LNCAP (cell line): ENCODE measurements around the gene CRIM1.

Source experiments
- CTCF ChIP-seq: fragments of 450-650 bp; IDR thresholded peaks from 2 replicates; pipeline ENCODE4 v1.5.1; 2017; ENCODE audit warnings: mild to moderate bottlenecking

Gene CRIM1

GRCh38 chr2:36387258-36387916 lies 31.8 kb downstream of the CRIM1 start:
- TF ChIP-seq CTCF: no peak

GRCh38 chr2:36388472-36388871 lies 32.9 kb downstream of the CRIM1 start:
- TF ChIP-seq CTCF: no peak

GRCh38 chr2:36389091-36389564 lies 33.5 kb downstream of the CRIM1 start:
- TF ChIP-seq CTCF: no peak

- no peak for TF ChIP-seq CTCF
Measured at GRCh38 chr2:36389577-36389976, 34.0 kb downstream of the CRIM1 start.

GRCh38 chr2:36392571-36393255 lies 37.1 kb downstream of the CRIM1 start:
- TF ChIP-seq CTCF: no peak

- TF ChIP-seq CTCF: no peak
Measured at GRCh38 chr2:36393738-36394256, 38.2 kb downstream of the CRIM1 start.

- TF ChIP-seq CTCF: no peak
Measured at GRCh38 chr2:36394804-36395203, 39.2 kb downstream of the CRIM1 start.
